NOMO-1 treated with DMSO at 0.1 percent for 48 hours (cell line): Measurements from ENCODE around the gene HOXC12.

Source experiments
- DNase-seq: peaks from one replicate; lab custom pipeline; 2025; ENCODE audit not compliant: unreplicated experiment; lab: John Stamatoyannopoulos, UW

Gene HOXC12

GRCh38 chr12:54006559-54007220 lies 52.0 kb downstream of the HOXC12 start:
- DNase-seq: no peak

- DNase-seq: no peak
Observed at GRCh38 chr12:54007538-54008259, 53.0 kb downstream of the HOXC12 start.

GRCh38 chr12:54008260-54008552 lies 53.5 kb downstream of the HOXC12 start:
- no peak for DNase-seq
